Mesenchymal stem cell (in vitro differentiated cells and primary cell): Measurements from ENCODE around the gene ZNF117.
"Not testable (repeated sequence)": the region's sequence is repeated elsewhere in the genome, so short reads cannot be mapped to it uniquely, and the experiment has no call there.

Experiments
- DNase-seq: peaks from one replicate; pipeline ENCODE4 v3.0.0-alpha.2; 2013
- H2AFZ ChIP-seq: one replicate; pipeline ENCODE4 v1.6.1; 2013; ENCODE audit warnings: low read depth, mild to moderate bottlenecking, control low read depth, inconsistent platforms, low read length, moderate library complexity
- H2AK5ac ChIP-seq: 2 replicates; pipeline ENCODE4 v1.6.1; 2013; ENCODE audit warnings: low read length, moderate library complexity, mild to moderate bottlenecking, inconsistent platforms; ENCODE audit not compliant: severe bottlenecking
- H2BK120ac ChIP-seq: one replicate; pipeline ENCODE4 v1.6.1; 2013; ENCODE audit warnings: low read depth, mild to moderate bottlenecking, inconsistent platforms, low read length, moderate library complexity
- H2BK12ac ChIP-seq, 2 experiments: one replicate each; pipeline ENCODE4 v1.6.1; 2013; ENCODE audit warnings: inconsistent platforms in 2 of 2, low read length in 2 of 2, mild to moderate bottlenecking in 2 of 2, moderate library complexity in 2 of 2, control low read depth in 1 of 2
- H2BK15ac ChIP-seq: one replicate; pipeline ENCODE4 v1.6.1; 2013; ENCODE audit warnings: mild to moderate bottlenecking, low read depth, inconsistent platforms; ENCODE audit not compliant: poor library complexity, severe bottlenecking
- H2BK5ac ChIP-seq: 2 replicates; pipeline ENCODE4 v1.6.1; 2013; ENCODE audit warnings: low read depth, mild to moderate bottlenecking, low read length, control low read depth, inconsistent platforms; ENCODE audit not compliant: poor library complexity, severe bottlenecking
- H3K14ac ChIP-seq, 2 experiments: one replicate each; pipeline ENCODE4 v1.6.1; 2013; ENCODE audit warnings: inconsistent platforms in 2 of 2, low read length in 2 of 2, control low read depth in 1 of 2, mild to moderate bottlenecking in 1 of 2, moderate library complexity in 1 of 2
- H3K18ac ChIP-seq, 2 experiments: one replicate each; pipeline ENCODE4 v1.6.1; 2013; ENCODE audit warnings: inconsistent platforms in 2 of 2, low read length in 2 of 2, control low read depth in 1 of 2, low read depth in 1 of 2, mild to moderate bottlenecking in 1 of 2
- H3K23ac ChIP-seq, 2 experiments: one replicate each; pipeline ENCODE4 v1.6.1; 2013; ENCODE audit warnings: inconsistent platforms in 2 of 2, low read length in 2 of 2, mild to moderate bottlenecking in 2 of 2, moderate library complexity in 2 of 2, control low read depth in 1 of 2
- H3K27ac ChIP-seq: 2 replicates; pipeline ENCODE4 v1.5.1; 2013; ENCODE audit warnings: mild to moderate bottlenecking, moderate library complexity, low read length, control low read depth, inconsistent platforms; ENCODE audit not compliant: poor library complexity, severe bottlenecking
- H3K27me3 ChIP-seq, 2 experiments: 2 replicates each; pipeline versions ENCODE4 v1.6.1 to v1.7.0; 2013; ENCODE audit warnings: low read length in 2 of 2, mild to moderate bottlenecking in 2 of 2, moderate library complexity in 2 of 2, control low read depth in 1 of 2, inconsistent platforms in 1 of 2; ENCODE audit not compliant: control insufficient read depth in 1 of 2, insufficient read depth in 1 of 2
- H3K36me3 ChIP-seq, 2 experiments: 2 replicates each; pipeline versions ENCODE4 v1.6.1 to v1.7.0; 2013; ENCODE audit warnings: low read length in 2 of 2, control low read depth in 1 of 2, inconsistent platforms in 1 of 2, low read depth in 1 of 2, mild to moderate bottlenecking in 1 of 2; ENCODE audit not compliant: insufficient read depth in 2 of 2, control insufficient read depth in 1 of 2
- H3K4ac ChIP-seq, 2 experiments: one replicate each; pipeline ENCODE4 v1.6.1; 2013; ENCODE audit warnings: inconsistent platforms in 2 of 2, low read length in 2 of 2, mild to moderate bottlenecking in 2 of 2, moderate library complexity in 2 of 2, control low read depth in 1 of 2, low read depth in 1 of 2
- H3K4me1 ChIP-seq: 2 replicates; pipeline ENCODE4 v1.6.1; 2013; ENCODE audit warnings: low read depth, low read length, control low read depth; ENCODE audit not compliant: control insufficient read depth, insufficient read depth
- H3K4me2 ChIP-seq: 2 replicates; pipeline ENCODE4 v1.6.1; 2013; ENCODE audit warnings: low read length, mild to moderate bottlenecking, inconsistent platforms; ENCODE audit not compliant: poor library complexity, severe bottlenecking
- H3K4me3 ChIP-seq, 2 experiments: 2 replicates each; pipeline versions ENCODE4 v1.5.1 to v1.7.0; 2013; ENCODE audit warnings: low read length in 2 of 2, mild to moderate bottlenecking in 2 of 2, control low read depth in 1 of 2, low read depth in 1 of 2; ENCODE audit not compliant: insufficient read depth in 1 of 2
- H3K79me1 ChIP-seq: replicated peaks from 2 replicates; pipeline ENCODE4 v1.6.1; 2013; ENCODE audit warnings: mild to moderate bottlenecking, control low read depth, low read length, inconsistent platforms; ENCODE audit not compliant: poor library complexity, severe bottlenecking
- H3K9ac ChIP-seq: 2 replicates; pipeline ENCODE4 v1.7.0; 2013; ENCODE audit warnings: mild to moderate bottlenecking, low read length, moderate library complexity
- H3K9me3 ChIP-seq: 2 replicates; pipeline ENCODE4 v1.7.0; 2013; ENCODE audit warnings: mild to moderate bottlenecking, low read length; ENCODE audit not compliant: control insufficient read depth
- H4K8ac ChIP-seq: one replicate; pipeline ENCODE4 v1.6.1; 2013; ENCODE audit warnings: inconsistent platforms, mild to moderate bottlenecking, low read length, moderate library complexity
- H4K91ac ChIP-seq: one replicate; pipeline ENCODE4 v1.6.1; 2013; ENCODE audit warnings: mild to moderate bottlenecking, low read length, inconsistent platforms
- WGBS: methylation state at CpG from one replicate; pipeline ENCODE4 v1.1.7; 2013; ENCODE audit warnings: mixed read lengths; 5-methylcytosine and 5-hydroxymethylcytosine counted together

ZNF117 gene

DNA sequence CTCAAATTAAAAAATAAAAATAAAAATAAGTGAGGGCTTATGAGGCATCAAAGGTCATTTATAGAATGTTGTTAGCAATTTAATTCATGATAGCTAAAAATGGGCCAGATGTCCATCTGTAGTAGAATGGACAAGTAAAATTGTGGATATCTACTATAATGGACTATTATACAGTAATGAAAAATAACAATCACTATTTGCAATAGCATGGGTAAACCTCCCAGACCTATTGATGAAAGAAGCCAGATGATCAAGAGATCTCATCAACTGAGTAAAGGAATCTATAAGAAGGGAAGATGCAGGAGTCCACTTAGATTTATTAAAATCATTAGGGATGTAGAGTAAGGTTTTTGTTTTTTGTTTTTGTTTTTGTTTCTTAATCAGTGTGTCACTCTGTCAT, 44.6 kb upstream of the ZNF117 start:
- not testable (repeated sequence) for H2BK5ac ChIP-seq

DNA sequence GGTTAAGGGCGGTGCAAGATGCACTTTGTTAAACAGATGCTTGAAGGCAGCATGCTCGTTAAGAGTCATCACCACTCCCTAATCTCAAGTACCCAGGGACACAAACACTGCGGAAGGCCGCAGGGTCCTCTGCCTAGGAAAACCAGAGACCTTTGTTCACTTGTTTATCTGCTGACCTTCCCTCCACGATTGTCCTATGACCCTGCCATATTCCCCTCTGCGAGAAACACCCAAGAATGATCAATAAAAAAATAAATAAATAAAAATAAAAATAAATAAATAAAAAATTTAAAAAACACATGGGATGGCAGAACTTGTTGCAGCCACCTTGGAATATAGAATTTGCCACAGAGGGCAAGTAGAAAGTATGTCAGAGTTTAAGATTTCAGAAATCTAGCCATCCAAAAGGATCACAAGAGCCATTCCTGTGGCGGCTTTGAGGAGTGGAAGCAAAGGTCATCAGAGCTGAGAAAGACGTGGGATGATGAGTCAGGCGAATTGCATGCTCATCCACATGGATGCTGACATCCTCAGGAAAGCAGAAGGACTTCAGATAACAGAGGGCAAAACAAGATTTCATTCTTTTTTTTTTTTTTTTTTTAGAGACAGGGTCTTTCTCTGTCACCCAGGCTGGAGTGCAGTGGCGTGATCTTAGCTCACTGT, 43.4 kb upstream of the ZNF117 start:
- not testable (repeated sequence) for H2BK5ac ChIP-seq, H4K91ac ChIP-seq, H3K36me3 ChIP-seq, H3K4me3 ChIP-seq, H2AK5ac ChIP-seq, H2BK12ac ChIP-seq, H2AFZ ChIP-seq, H3K18ac ChIP-seq, H2BK120ac ChIP-seq, H3K27me3 ChIP-seq, H3K4me2 ChIP-seq, H3K14ac ChIP-seq, H3K27ac ChIP-seq, H3K4ac ChIP-seq, H3K9me3 ChIP-seq, H4K8ac ChIP-seq, H2BK15ac ChIP-seq, H3K9ac ChIP-seq, H3K4me1 ChIP-seq, H3K79me1 ChIP-seq, H3K23ac ChIP-seq
- 60% methylated on average over 3 of the region's 10 CpGs for WGBS
- DNase-seq = peak; percentile 50

More for the DNA sequence above, 44.6 kb upstream of the ZNF117 start:
- not testable (repeated sequence) for H3K4me1 ChIP-seq, DNase-seq, H3K79me1 ChIP-seq, H2BK120ac ChIP-seq, H3K9me3 ChIP-seq, H3K4me3 ChIP-seq, H4K91ac ChIP-seq, H3K9ac ChIP-seq, H3K14ac ChIP-seq, H3K4ac ChIP-seq, H2BK15ac ChIP-seq, H2BK12ac ChIP-seq, H3K4me2 ChIP-seq, H3K27ac ChIP-seq, H2AK5ac ChIP-seq, H3K18ac ChIP-seq, H2AFZ ChIP-seq, H3K27me3 ChIP-seq, H3K36me3 ChIP-seq, H4K8ac ChIP-seq, H3K23ac ChIP-seq

DNA sequence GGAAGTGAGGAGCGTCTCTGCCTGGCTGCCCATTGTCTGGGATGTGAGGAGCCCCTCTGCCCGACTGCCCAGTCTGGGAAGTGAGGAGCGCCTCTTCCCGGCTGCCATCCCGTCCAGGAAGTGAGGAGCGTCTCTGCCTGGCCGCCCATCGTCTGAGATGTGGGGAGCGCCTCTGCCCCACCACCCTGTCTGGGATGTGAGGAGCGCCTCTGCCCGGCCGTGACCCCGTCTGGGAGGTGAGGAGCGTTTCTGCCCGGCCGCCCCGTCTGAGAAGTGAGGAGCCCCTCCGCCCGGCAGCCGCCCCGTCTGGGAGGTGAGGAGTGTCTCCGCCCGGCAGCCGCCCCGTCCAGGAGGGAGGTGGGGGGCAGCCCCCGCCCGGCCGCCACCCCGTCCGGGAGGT, 42.6 kb upstream of the ZNF117 start:
- H3K23ac ChIP-seq = not testable (repeated sequence)

DNA sequence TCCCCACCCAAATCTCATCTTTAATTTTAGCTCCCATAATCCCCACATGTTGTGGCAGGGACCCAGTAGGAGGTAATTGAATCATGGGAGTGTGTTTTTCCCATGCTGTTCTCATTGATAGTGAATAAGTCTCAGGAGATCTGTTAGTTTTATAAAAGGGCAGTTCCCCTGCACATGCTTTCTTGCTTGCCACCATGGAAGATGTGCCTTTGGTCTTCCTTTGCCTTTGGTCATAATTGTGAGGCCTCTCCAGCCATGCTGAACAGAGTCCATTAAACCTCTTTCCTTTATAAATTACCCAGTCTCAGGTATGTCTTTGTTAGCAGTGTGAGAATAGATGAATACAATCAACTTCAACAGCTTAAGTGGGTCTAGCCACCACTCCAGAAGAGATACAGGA, 34.2 kb upstream of the ZNF117 start:
- not testable (repeated sequence) for H3K36me3 ChIP-seq, H3K14ac ChIP-seq, H2BK5ac ChIP-seq, H3K4me1 ChIP-seq, H3K79me1 ChIP-seq, H2AK5ac ChIP-seq, H3K4me2 ChIP-seq, H2AFZ ChIP-seq, H4K91ac ChIP-seq, H3K27ac ChIP-seq, H3K9me3 ChIP-seq, H2BK15ac ChIP-seq, H3K9ac ChIP-seq, H3K23ac ChIP-seq, DNase-seq, H3K27me3 ChIP-seq, H3K18ac ChIP-seq, H2BK120ac ChIP-seq, H2BK12ac ChIP-seq, H4K8ac ChIP-seq, H3K4me3 ChIP-seq, H3K4ac ChIP-seq

More for the DNA sequence above, 42.6 kb upstream of the ZNF117 start:
- H2BK5ac ChIP-seq, H3K9ac ChIP-seq, H3K4ac ChIP-seq, H3K4me3 ChIP-seq, H3K9me3 ChIP-seq, H3K4me2 ChIP-seq, H3K27me3 ChIP-seq, H3K36me3 ChIP-seq, H2AFZ ChIP-seq, H3K79me1 ChIP-seq, H4K91ac ChIP-seq, H3K4me1 ChIP-seq, H4K8ac ChIP-seq, H3K14ac ChIP-seq, H3K27ac ChIP-seq, H2BK15ac ChIP-seq, H3K18ac ChIP-seq, H2BK12ac ChIP-seq, H2BK120ac ChIP-seq, DNase-seq, H2AK5ac ChIP-seq: not testable (repeated sequence)
- WGBS = 96% methylated on average over 20 of the region's 30 CpGs
